ENCODE data around the gene DUSP7.

Gene DUSP7

GRCh38 chr3:52030714-52031310 lies 25.6 kb downstream of the DUSP7 start:
- in situ Hi-C loops (cut with MboI; ENCODE audit: low sequenced_read_pairs), result no loop called here

- in situ Hi-C loops (cut with MboI; ENCODE audit: low sequenced_read_pairs), result no loop called here
Measured at GRCh38 chr3:52029535-52029934, 26.8 kb downstream of the DUSP7 start.

GRCh38 chr3:52029053-52029452 lies 27.3 kb downstream of the DUSP7 start:
- in situ Hi-C loops (cut with MboI; ENCODE audit: low sequenced_read_pairs), result no loop called here

- in situ Hi-C loops (cut with MboI; ENCODE audit: low sequenced_read_pairs), result no loop called here
Measured at GRCh38 chr3:52028572-52028971, 27.8 kb downstream of the DUSP7 start.

GRCh38 chr3:52026041-52026440 lies 30.3 kb downstream of the DUSP7 start:
- in situ Hi-C loops (cut with MboI; ENCODE audit: low sequenced_read_pairs), result no loop called here

GRCh38 chr3:52025453-52025852 lies 30.9 kb downstream of the DUSP7 start:
- in situ Hi-C loops (cut with MboI; ENCODE audit: low sequenced_read_pairs), result no loop called here

- in situ Hi-C loops (cut with MboI; ENCODE audit: low sequenced_read_pairs), result no loop called here
Measured at GRCh38 chr3:52024765-52025452, 31.5 kb downstream of the DUSP7 start.

- in situ Hi-C loops (cut with MboI; ENCODE audit: low sequenced_read_pairs), result no loop called here
Measured at GRCh38 chr3:52023860-52024764, 32.3 kb downstream of the DUSP7 start.

- in situ Hi-C loops (cut with MboI; ENCODE audit: low sequenced_read_pairs), result no loop called here
Measured at GRCh38 chr3:52023101-52023770, 33.1 kb downstream of the DUSP7 start.

- in situ Hi-C loops (cut with MboI; ENCODE audit: low sequenced_read_pairs), result no loop called here
Measured at GRCh38 chr3:52022323-52023100, 33.9 kb downstream of the DUSP7 start.

- in situ Hi-C loops (cut with MboI; ENCODE audit: low sequenced_read_pairs), result no loop called here
Measured at GRCh38 chr3:52021489-52022268, 34.7 kb downstream of the DUSP7 start.

GRCh38 chr3:52020796-52021195 lies 35.6 kb downstream of the DUSP7 start:
- in situ Hi-C loops (cut with MboI; ENCODE audit: low sequenced_read_pairs), result no loop called here

GRCh38 chr3:52019352-52020080 lies 36.9 kb downstream of the DUSP7 start:
- in situ Hi-C loops (cut with MboI; ENCODE audit: low sequenced_read_pairs), result no loop called here

GRCh38 chr3:52018319-52019000 lies 37.9 kb downstream of the DUSP7 start:
- in situ Hi-C loops (cut with MboI; ENCODE audit: low sequenced_read_pairs), result no loop called here

GRCh38 chr3:52017586-52017985 lies 38.8 kb downstream of the DUSP7 start:
- in situ Hi-C loops (cut with MboI; ENCODE audit: low sequenced_read_pairs), result no loop called here

GRCh38 chr3:52015438-52016228 lies 40.7 kb downstream of the DUSP7 start:
- in situ Hi-C loops (cut with MboI; ENCODE audit: low sequenced_read_pairs), result no loop called here

- in situ Hi-C loops (cut with MboI; ENCODE audit: low sequenced_read_pairs), result no loop called here
Measured at GRCh38 chr3:52014613-52015012, 41.8 kb downstream of the DUSP7 start.

Data from HL-60/S4 treated with phorbol 12-myristate 13-acetate at 8.2 ng/mL for 4 days and 3 days (cell line).